Measurements from ENCODE around the gene KARS1. TPM values are rescaled to one million over a fixed set of nuclear protein-coding genes. Genes with fewer than 3 reads are reported as not detected.
"Not testable (repeated sequence)": the region's sequence is repeated elsewhere in the genome, so short reads cannot be mapped to it uniquely, and the experiment has no call there.

The KARS1 gene
- polyA plus RNA-seq, 3 donors, result 126 to 150 (median 137) TPM

- no peak for DNase-seq (ENCODE audit: extremely low read depth in 1 of 11, low read depth in 9 of 11, low spot score in 4 of 11)
Measured at GRCh38 chr16:75599452-75600277, 47.8 kb downstream of the KARS1 start.

GRCh38 chr16:75593825-75594820 lies 53.3 kb downstream of the KARS1 start:
- DNase-seq (ENCODE audit: extremely low read depth in 1 of 11, low read depth in 9 of 11, low spot score in 4 of 11), result no peak

DNA sequence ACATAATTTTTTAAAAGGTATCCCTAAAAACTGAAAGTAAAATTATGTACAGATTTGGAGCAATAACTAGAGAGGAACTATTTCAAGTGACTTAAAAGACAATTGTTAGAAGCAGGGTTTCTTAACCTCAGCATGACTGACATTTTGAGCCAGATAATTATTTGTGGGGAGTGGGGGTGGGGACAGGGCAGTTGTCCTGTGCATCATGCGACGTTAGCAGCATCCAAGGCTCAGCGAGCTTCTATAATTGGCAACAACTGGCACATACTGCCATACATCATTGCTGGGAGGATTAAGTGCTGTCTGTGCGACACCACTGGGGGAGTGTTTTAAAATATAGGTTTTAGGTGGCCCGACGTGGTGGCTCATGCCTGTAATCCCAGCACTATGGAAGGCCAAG lies 54.2 kb downstream of the KARS1 start:
- no peak for DNase-seq (ENCODE audit: extremely low read depth in 1 of 11, low read depth in 9 of 11, low spot score in 4 of 11)

DNA sequence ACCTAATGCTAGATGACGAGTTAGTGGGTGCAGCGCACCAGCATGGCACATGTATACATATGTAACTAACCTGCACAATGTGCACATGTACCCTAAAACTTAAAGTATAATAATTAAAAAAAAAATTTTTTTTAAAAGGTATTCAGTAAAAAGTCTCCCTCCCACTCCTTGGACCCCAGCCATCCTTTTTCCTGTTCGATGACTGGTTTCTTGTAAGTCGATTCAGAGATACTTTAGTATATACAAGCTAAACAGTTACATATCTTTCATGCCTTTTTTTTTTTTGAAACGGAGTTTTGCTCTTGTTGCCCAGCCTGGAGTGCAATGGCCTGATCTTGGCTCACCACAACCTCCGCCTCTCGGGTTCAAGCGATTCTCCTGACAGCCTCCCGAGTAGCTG lies 55.5 kb downstream of the KARS1 start:
- not testable (repeated sequence) for DNase-seq (ENCODE audit: extremely low read depth in 1 of 11, low read depth in 9 of 11, low spot score in 4 of 11)

- DNase-seq (ENCODE audit: extremely low read depth in 1 of 11, low read depth in 9 of 11, low spot score in 4 of 11), result peak in 1 of 11 donors; percentile 10
Measured at GRCh38 chr16:75590920-75591843, 56.3 kb downstream of the KARS1 start.

DNA sequence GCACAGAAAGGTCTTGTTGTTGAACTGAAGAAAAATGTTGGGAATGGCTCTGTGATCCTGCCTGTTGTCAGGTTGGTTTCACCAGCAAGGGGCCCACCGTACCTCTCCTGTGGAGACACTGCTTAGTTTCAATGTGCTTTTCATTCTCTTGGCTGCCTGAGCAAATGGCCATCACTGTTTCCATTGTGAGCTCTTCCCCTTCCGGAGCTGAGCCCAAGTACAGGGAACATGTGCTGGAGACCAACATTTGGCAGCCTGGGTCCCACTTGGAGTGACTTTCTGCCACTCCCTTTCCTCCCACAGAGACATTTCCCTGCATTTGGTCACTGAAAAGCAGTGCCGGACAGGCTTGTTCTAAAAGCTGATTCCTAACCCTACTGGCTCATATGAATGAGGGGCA lies 58.2 kb downstream of the KARS1 start:
- DNase-seq (ENCODE audit: extremely low read depth in 1 of 11, low read depth in 9 of 11, low spot score in 4 of 11), result no peak

- DNase-seq (ENCODE audit: extremely low read depth in 1 of 11, low read depth in 9 of 11, low spot score in 4 of 11), result no peak
Measured at GRCh38 chr16:75588716-75589115, 58.7 kb downstream of the KARS1 start.

DNA sequence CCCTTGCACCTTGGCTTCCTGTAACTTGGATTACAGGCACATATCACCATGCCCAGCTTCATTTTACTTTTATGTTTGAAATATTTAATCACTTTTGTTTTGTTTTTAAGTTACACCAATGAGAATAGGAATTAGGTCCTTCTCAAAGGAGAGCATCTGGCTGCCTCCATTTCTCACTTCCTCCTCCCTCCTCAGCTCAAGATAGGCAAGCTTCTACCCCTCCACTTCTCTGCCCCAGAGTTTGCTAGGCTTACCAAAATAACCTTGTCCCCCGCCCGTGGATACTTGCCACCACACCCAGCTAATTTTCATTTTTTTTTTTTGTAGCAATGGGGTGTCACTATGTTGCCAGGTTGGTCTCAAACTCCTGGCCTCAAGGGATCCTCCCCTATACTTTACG lies 63.4 kb downstream of the KARS1 start:
- DNase-seq (ENCODE audit: extremely low read depth in 1 of 11, low read depth in 9 of 11, low spot score in 4 of 11), result no peak

DNA sequence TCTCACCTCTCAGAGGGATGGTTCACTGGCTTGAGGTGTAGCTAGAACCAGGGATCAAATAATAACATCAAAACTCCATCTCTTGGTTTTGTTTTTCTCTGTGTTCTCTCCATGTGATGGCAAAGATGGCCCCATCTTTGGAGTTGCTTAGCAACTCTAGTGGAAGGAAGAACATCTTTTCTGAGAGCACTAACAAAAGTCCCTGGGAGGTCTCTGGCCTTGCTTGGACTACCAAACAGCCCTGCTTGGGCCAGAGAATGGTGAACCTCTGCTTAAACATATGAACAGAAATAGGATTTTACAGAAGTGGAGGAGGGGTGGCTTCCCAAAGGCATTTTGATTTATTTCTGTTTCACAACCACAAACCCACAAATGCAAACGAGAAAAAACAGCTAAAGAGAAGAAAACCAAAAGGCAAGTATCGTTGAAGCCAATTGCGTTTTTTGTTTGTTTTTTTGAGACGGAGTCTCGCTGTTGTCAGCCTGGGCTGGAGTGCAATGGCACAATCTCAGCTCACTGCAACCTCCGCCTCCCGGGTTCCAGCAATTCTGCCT lies 68.1 kb downstream of the KARS1 start:
- no peak for DNase-seq (ENCODE audit: extremely low read depth in 1 of 11, low read depth in 9 of 11, low spot score in 4 of 11)

DNA sequence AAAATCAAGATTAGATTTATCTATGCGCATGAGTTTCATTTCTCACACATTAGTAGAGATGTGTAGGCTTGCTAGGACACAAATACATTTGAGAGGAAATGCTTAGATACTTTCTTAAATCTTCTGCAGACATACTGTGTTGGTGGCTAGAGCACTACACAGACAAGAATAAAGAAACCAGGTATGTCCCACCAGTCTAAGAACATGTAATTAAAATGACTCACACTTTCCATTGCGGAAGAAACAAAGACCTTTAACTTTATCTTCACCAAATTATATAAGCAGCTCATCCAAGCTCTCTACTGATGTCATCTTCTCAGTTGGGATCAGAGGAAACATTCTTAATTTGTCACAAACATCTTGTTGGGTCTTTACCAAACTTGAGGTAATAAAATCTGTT lies 68.7 kb downstream of the KARS1 start:
- DNase-seq (ENCODE audit: extremely low read depth in 1 of 11, low read depth in 9 of 11, low spot score in 4 of 11), result no peak

GRCh38 chr16:75578212-75578611 lies 69.3 kb downstream of the KARS1 start:
- no peak for DNase-seq (ENCODE audit: extremely low read depth in 1 of 11, low read depth in 9 of 11, low spot score in 4 of 11)

Other genes starting within 250 kb of the KARS1 start
- gene CFDP1, start 214.2 kb downstream of the KARS1 start, polyA plus RNA-seq (ENCODE audit: insufficient read length in 3 of 3), result 100 to 1,000 TPM; 156 to 197 (median 173) TPM
- gene TMEM170A, start 183.0 kb downstream of the KARS1 start, polyA plus RNA-seq (ENCODE audit: insufficient read length in 3 of 3), result 10 to 100 TPM; 34.9 to 45.0 (median 41.9) TPM
- 1 to 10 TPM in 1 of 3 donors, under 1 TPM in 2; 0.65 to 1.1 (median 0.81) TPM for gene CHST6, start 152.2 kb downstream of the KARS1 start, polyA plus RNA-seq (ENCODE audit: insufficient read length in 3 of 3)
- under 1 TPM; 0.42 to 0.94 (median 0.70) TPM for gene CHST5, start 111.6 kb downstream of the KARS1 start, polyA plus RNA-seq (ENCODE audit: insufficient read length in 3 of 3)
- gene TMEM231, start 91.4 kb downstream of the KARS1 start, polyA plus RNA-seq (ENCODE audit: insufficient read length in 3 of 3), result 10 to 100 TPM; 18.3 to 24.9 (median 19.2) TPM
- 100 to 1,000 TPM; 171 to 185 (median 175) TPM for gene GABARAPL2, start 81.3 kb downstream of the KARS1 start, polyA plus RNA-seq (ENCODE audit: insufficient read length in 3 of 3)
- gene ADAT1, start 24.4 kb downstream of the KARS1 start, polyA plus RNA-seq (ENCODE audit: insufficient read length in 3 of 3), result 10 to 100 TPM; 44.4 to 54.9 (median 49.3) TPM
- 10 to 100 TPM; 78.8 to 87.5 (median 84.1) TPM for gene TERF2IP, start 108 bp upstream of the KARS1 start, polyA plus RNA-seq (ENCODE audit: insufficient read length in 3 of 3)
- under 1 TPM in 2 of 3 donors, not detected in 1; 0.11 to 0.16 TPM for gene CPHXL2, start 29.3 kb upstream of the KARS1 start, polyA plus RNA-seq (ENCODE audit: insufficient read length in 3 of 3)
- gene DUXB, start 53.8 kb upstream of the KARS1 start, polyA plus RNA-seq (ENCODE audit: insufficient read length in 3 of 3), result under 1 TPM in 2 of 3 donors, not detected in 1; 0.17 to 0.18 TPM
- gene CPHXL, start 78.8 kb upstream of the KARS1 start, polyA plus RNA-seq (ENCODE audit: insufficient read length in 3 of 3), result not detected

All from renal cortex interstitium (tissue), 11 donors.